A549 (cell line): ENCODE measurements around the gene CNGA2. TPM values are rescaled to one million over a fixed set of nuclear protein-coding genes. Genes with fewer than 3 reads are reported as not detected.

Experiments
- ATAC-seq, 2 experiments: fragments of 200-7000 bp in 1 of 2; fragments of >200 bp in 1 of 2; cut with Nextera tagmentation in 1 of 2; cut with Tn5 transposase in 1 of 2; 3 replicates each; pipeline versions ENCODE4 v1.8.0 to v1.9.1; 2018 to 2020; ENCODE audit warnings: mild to moderate bottlenecking in 1 of 2, moderate library complexity in 1 of 2
- CTCF ChIA-PET: fragments of 300-600 bp; sonication (Branson Sonifier 250); formaldehyde crosslinking; extraction: SDS; loops from one replicate; lab custom pipeline; 2021; ENCODE audit warnings: antibody characterized with exemption, inconsistent platforms; lab: Yijun Ruan, JAX
- POLR2A ChIA-PET: fragments of 350-600 bp; formaldehyde crosslinking; extraction: SDS; loops from one replicate; lab custom pipeline; 2021; ENCODE audit warnings: antibody characterized with exemption, inconsistent platforms; lab: Yijun Ruan, JAX
- DNase-seq, 2 experiments: peaks; one replicate each; pipeline versions ENCODE4 v3.0.0 to v3.0.0-alpha.2; 2011 to 2016; ENCODE audit warnings: low read depth in 1 of 2, low spot score in 1 of 2
- FAIRE-seq: peaks from 2 replicates; lab custom pipeline; 2011; peaks lifted over from hg19 to GRCh38; lab: Jason Lieb, UNC
- H3K27ac ChIP-seq, 2 experiments: fragments of >200 bp; sonication (Bioruptor Twin); formaldehyde crosslinking; 3 replicates each; pipeline ENCODE4 v1.5.1; 2016 to 2017
- H3K4me1 ChIP-seq: fragments of >200 bp; sonication (Bioruptor Twin); formaldehyde crosslinking; 3 replicates; pipeline ENCODE4 v1.6.1; 2016
- H3K4me2 ChIP-seq: fragments of >200 bp; sonication (Bioruptor Twin); formaldehyde crosslinking; 3 replicates; pipeline ENCODE4 v1.6.1; 2016
- H3K4me3 ChIP-seq: fragments of >200 bp; sonication (Bioruptor Twin); formaldehyde crosslinking; 3 replicates; pipeline ENCODE4 v1.5.1; 2016
- H3K9me3 ChIP-seq: fragments of >200 bp; sonication (Bioruptor Twin); formaldehyde crosslinking; 3 replicates; pipeline ENCODE4 v1.6.1; 2016
- CHD2 ChIP-seq: fragments of 150-350 bp; IDR thresholded peaks from 2 replicates; pipeline ENCODE4 v1.6.1; 2014; ENCODE audit warnings: low read length; ENCODE audit not compliant: partially characterized antibody
- CTCF ChIP-seq: fragments of >200 bp; sonication (Bioruptor Twin); formaldehyde crosslinking; IDR thresholded peaks from 3 replicates; pipeline ENCODE4 v1.5.1; 2016
- E2F6 ChIP-seq: IDR thresholded peaks from 2 replicates; pipeline ENCODE4 v1.6.1; 2012; ENCODE audit warnings: low read depth, borderline replicate concordance
- EP300 ChIP-seq, 2 experiments: fragments of >200 bp; sonication (Bioruptor Twin); formaldehyde crosslinking; IDR thresholded peaks; 2 replicates in 1 of 2; 3 replicates in 1 of 2; pipeline ENCODE4 v1.6.1; 2016 to 2017
- ESRRA ChIP-seq: fragments of 150-350 bp; IDR thresholded peaks from 2 replicates; pipeline ENCODE4 v1.6.1; 2014; ENCODE audit warnings: mild to moderate bottlenecking, low read length, borderline replicate concordance
- HEYL ChIP-seq: fragments of 250-450 bp; sonication (Bioruptor Pico); IDR thresholded peaks from 2 replicates; pipeline ENCODE4 v1.8.0; 2021; ENCODE audit warnings: mild to moderate bottlenecking, moderate library complexity
- JUN ChIP-seq, 2 experiments: fragments of >200 bp; sonication (Bioruptor Twin); formaldehyde crosslinking; IDR thresholded peaks; 2 replicates in 1 of 2; 3 replicates in 1 of 2; pipeline ENCODE4 v1.6.1; 2016 to 2017
- NPAS2 ChIP-seq: fragments of 250-450 bp; sonication (Bioruptor Pico); IDR thresholded peaks from 2 replicates; pipeline ENCODE4 v1.8.0; 2022; ENCODE audit warnings: mild to moderate bottlenecking, moderate library complexity, borderline replicate concordance
- NR3C1 ChIP-seq: fragments of >200 bp; sonication (Bioruptor Twin); formaldehyde crosslinking; IDR thresholded peaks from 3 replicates; pipeline ENCODE4 v1.6.1; 2017
- PHF8 ChIP-seq: fragments of 200-600 bp; sonication (generic); IDR thresholded peaks from 2 replicates; pipeline ENCODE4 v1.6.1; 2016; ENCODE audit warnings: low read depth, mild to moderate bottlenecking, antibody characterized with exemption, moderate library complexity, borderline replicate concordance
- POLR2AphosphoS2 ChIP-seq: conservative IDR thresholded peaks from 2 replicates; pipeline ENCODE4 v1.6.1; 2012; ENCODE audit warnings: low read length, improper control_type of control experiment, inconsistent platforms
- RAD21 ChIP-seq, 2 experiments: fragments of >200 bp in 1 of 2; sonication (Bioruptor Twin) in 1 of 2; formaldehyde crosslinking in 1 of 2; IDR thresholded peaks in 1 of 2; conservative IDR thresholded peaks in 1 of 2; 2 replicates in 1 of 2; 3 replicates in 1 of 2; pipeline ENCODE4 v1.6.1; 2012 to 2018; ENCODE audit warnings: inconsistent platforms in 1 of 2
- SMC3 ChIP-seq: fragments of >200 bp; sonication (Bioruptor Twin); formaldehyde crosslinking; IDR thresholded peaks from 3 replicates; pipeline ENCODE4 v1.6.1; 2018; ENCODE audit warnings: inconsistent platforms
- TFCP2L1 ChIP-seq: fragments of 250-450 bp; sonication (Bioruptor Pico); IDR thresholded peaks from 2 replicates; pipeline ENCODE4 v1.5.0; 2021; ENCODE audit warnings: mild to moderate bottlenecking
- TP53 ChIP-seq: fragments of 250-450 bp; sonication (Bioruptor Pico); IDR thresholded peaks from 2 replicates; pipeline ENCODE4 v1.5.0; 2021; ENCODE audit warnings: mild to moderate bottlenecking, moderate library complexity
- ZC3H11A ChIP-seq: fragments of 450-650 bp; IDR thresholded peaks from 2 replicates; pipeline ENCODE4 v1.6.1; 2014; ENCODE audit warnings: antibody characterized with exemption, mild to moderate bottlenecking
- ZFP36 ChIP-seq: fragments of 450-650 bp; IDR thresholded peaks from 2 replicates; pipeline ENCODE4 v1.6.1; 2014; ENCODE audit warnings: borderline replicate concordance; ENCODE audit not compliant: partially characterized antibody
- WGBS: methylation state at CpG from one replicate; pipeline ENCODE4 v1.1.6; 2017; ENCODE audit errors: missing lambda C conversion rate; 5-methylcytosine and 5-hydroxymethylcytosine counted together
- polyA plus RNA-seq, 4 experiments: library from polyadenylated mRNA; depleted of rRNA in 3 of 4; stranded (reverse); fragments of >200 nt; fragmentation: RNase III in 1 of 4; extraction: RNeasy Plus Mini Kit Qiagen cat#74134 plus additional on column Dnase treatment in 1 of 4; gene quantifications; 2 replicates in 3 of 4; 3 replicates in 1 of 4; pipeline ENCODE4 v1.2.3, GENCODE V29; 2011 to 2017
- TF ChIP-seq, protein P1 (sequence below): fragments of 200-600 bp; sonication (generic); IDR thresholded peaks from 2 replicates; pipeline ENCODE4 v1.6.1; 2016; ENCODE audit warnings: antibody characterized with exemption, mild to moderate bottlenecking, moderate library complexity

CNGA2 gene
- polyA plus RNA-seq, 2 of the 4 experiments (the other 2 are of a cell fraction), result not detected

GRCh38 chrX:151722241-151722846, 12.2 kb upstream of the CNGA2 start:
- FAIRE-seq (no peak), DNase-seq (peak; percentile 5 to 12), ATAC-seq (peak; percentile 50 to 89; a peak in 5 of 6 replicates)
- TF ChIP-seq ZFP36, result no peak
- TF ChIP-seq CHD2, result no peak
- no peak for TF ChIP-seq ZC3H11A
- TF ChIP-seq ESRRA, result no peak
- TF ChIP-seq POLR2AphosphoS2, result no peak
- no peak for TF ChIP-seq PHF8
- no peak for TF ChIP-seq TP53
- no peak for TF ChIP-seq TFCP2L1 (CRISPR knock-in tag)
- no peak for TF ChIP-seq E2F6
- TF ChIP-seq RAD21 (conservative IDR thresholded peaks at IDR 0.05 in 1 of 2, IDR thresholded peaks at IDR 0.05 in 1 of 2), result peak in 1 of 2 experiments; percentile 28; a peak in 1 of 5 replicates
- peak; percentile 20; the same call in 1 of the 3 replicates for TF ChIP-seq SMC3
- TF ChIP-seq JUN (IDR thresholded peaks at IDR 0.05), result no peak
- TF ChIP-seq NR3C1, result no peak
- no peak for TF ChIP-seq NPAS2 (CRISPR knock-in tag)
- 0 out of 3 replicates have a peak, but pooled peaks have one; percentile 13 for TF ChIP-seq CTCF
- no peak overlapping the region for H3K4me2 ChIP-seq
- H3K4me3 ChIP-seq, result no peak overlapping the region
- POLR2A ChIA-PET, result no interaction called here
- 71% methylated on average over 12 of the region's 24 CpGs for WGBS
- H3K4me1 ChIP-seq, result no peaks in the 10 kb centered on the region
- H3K27ac ChIP-seq, result no peak overlapping the region
- CTCF ChIA-PET, result no interaction called here
- no peaks in the 10 kb centered on the region for H3K9me3 ChIP-seq

DNA sequence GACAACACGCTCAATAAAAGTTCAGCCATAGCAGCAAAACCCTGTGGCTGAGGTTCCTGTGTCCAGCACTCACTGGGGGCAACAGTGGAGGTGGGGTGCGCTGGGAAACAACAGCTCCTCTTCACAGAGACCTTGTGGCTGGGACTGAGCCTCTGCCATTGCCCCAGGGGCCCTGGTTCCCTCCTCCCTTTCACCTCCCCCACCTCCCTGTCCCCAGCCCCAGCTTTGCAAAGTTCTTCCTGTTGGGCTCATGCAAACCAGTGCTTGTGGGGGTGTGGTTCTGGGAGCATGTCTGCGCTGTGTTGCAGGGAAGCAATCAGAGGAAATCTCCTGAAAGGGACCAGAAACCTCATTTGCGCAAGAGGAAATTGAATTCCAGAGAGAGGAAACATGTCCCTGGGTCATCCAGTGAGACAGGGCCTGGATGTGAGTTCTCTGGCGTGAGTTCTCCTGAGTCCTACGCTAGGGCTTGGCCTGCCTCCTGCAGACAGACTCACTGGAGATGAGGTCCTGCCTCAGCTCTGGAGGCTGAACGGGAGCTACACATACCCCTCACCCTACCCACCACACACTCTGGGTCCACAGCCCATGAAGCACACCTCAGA, 11.3 kb upstream of the CNGA2 start:
- Histone ChIP-seq H3K9me3 (no peaks in the 10 kb centered on the region), H3K4me3 (no peak overlapping the region), H3K27ac (no peak overlapping the region)
- CTCF ChIA-PET, result no interaction called here
- FAIRE-seq, result no peak
- TF ChIP-seq EP300 (IDR thresholded peaks at IDR 0.05), result no peak
- TF ChIP-seq HEYL (CRISPR knock-in tag), result no peak
- TF ChIP-seq PHF8, result no peak
- TF ChIP-seq NR3C1, result no peak
- TF ChIP-seq ZC3H11A, result no peak
- TF ChIP-seq, protein P1, sequence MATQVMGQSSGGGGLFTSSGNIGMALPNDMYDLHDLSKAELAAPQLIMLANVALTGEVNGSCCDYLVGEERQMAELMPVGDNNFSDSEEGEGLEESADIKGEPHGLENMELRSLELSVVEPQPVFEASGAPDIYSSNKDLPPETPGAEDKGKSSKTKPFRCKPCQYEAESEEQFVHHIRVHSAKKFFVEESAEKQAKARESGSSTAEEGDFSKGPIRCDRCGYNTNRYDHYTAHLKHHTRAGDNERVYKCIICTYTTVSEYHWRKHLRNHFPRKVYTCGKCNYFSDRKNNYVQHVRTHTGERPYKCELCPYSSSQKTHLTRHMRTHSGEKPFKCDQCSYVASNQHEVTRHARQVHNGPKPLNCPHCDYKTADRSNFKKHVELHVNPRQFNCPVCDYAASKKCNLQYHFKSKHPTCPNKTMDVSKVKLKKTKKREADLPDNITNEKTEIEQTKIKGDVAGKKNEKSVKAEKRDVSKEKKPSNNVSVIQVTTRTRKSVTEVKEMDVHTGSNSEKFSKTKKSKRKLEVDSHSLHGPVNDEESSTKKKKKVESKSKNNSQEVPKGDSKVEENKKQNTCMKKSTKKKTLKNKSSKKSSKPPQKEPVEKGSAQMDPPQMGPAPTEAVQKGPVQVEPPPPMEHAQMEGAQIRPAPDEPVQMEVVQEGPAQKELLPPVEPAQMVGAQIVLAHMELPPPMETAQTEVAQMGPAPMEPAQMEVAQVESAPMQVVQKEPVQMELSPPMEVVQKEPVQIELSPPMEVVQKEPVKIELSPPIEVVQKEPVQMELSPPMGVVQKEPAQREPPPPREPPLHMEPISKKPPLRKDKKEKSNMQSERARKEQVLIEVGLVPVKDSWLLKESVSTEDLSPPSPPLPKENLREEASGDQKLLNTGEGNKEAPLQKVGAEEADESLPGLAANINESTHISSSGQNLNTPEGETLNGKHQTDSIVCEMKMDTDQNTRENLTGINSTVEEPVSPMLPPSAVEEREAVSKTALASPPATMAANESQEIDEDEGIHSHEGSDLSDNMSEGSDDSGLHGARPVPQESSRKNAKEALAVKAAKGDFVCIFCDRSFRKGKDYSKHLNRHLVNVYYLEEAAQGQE, result no peak
- TF ChIP-seq TP53, result no peak
- TF ChIP-seq, all 56 proteins: peak for 0
- ATAC-seq (no peak), DNase-seq (no peak)
- Histone ChIP-seq H3K4me2 (no peak overlapping the region), H3K4me1 (no peaks in the 10 kb centered on the region)
- POLR2A ChIA-PET, result no interaction called here
- 63% methylated on average over 3 of the region's 7 CpGs for WGBS
